ENCODE measurements around the gene MKRN2OS. TPM values are rescaled to one million over a fixed set of nuclear protein-coding genes. Genes with fewer than 3 reads are reported as not detected.

Gene MKRN2OS
- total RNA-seq, 4 donors from 2014 or later, result 3.8 to 9.7 TPM; not detected in 2

DNA sequence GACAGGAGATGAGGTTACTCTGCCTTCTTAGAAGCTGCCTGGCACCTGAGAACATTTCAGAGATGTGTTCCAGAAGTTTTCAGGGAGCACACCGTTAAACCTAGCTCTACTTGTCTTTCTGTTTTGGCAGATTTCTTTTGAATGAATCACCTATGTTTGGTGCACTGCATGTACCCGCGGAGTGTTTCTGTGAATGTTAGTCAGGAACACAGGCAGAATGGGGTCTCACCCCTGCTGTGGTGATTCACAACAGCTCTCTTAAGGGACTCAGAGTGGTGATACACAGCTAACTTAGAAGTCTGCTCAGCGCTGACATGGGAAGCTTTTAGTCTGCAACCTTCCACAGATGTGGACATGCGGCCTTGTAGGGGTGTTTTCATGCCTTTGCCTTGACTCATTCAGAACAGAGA is 37.0 kb downstream of the MKRN2OS start:
- DNase-seq, result peak; percentile 20
- peaks cover 0 to 20% (median 6%) of the 10 kb centered on the region in 4 donors for H3K36me3 ChIP-seq
- peak in 1 of 3 donors; percentile 20 for TF ChIP-seq POLR2AphosphoS5 (IDR thresholded peaks at IDR 0.05)
- TF ChIP-seq, protein P1, sequence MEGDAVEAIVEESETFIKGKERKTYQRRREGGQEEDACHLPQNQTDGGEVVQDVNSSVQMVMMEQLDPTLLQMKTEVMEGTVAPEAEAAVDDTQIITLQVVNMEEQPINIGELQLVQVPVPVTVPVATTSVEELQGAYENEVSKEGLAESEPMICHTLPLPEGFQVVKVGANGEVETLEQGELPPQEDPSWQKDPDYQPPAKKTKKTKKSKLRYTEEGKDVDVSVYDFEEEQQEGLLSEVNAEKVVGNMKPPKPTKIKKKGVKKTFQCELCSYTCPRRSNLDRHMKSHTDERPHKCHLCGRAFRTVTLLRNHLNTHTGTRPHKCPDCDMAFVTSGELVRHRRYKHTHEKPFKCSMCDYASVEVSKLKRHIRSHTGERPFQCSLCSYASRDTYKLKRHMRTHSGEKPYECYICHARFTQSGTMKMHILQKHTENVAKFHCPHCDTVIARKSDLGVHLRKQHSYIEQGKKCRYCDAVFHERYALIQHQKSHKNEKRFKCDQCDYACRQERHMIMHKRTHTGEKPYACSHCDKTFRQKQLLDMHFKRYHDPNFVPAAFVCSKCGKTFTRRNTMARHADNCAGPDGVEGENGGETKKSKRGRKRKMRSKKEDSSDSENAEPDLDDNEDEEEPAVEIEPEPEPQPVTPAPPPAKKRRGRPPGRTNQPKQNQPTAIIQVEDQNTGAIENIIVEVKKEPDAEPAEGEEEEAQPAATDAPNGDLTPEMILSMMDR (IDR thresholded peaks at IDR 0.05), result no peak
- no peaks in the 10 kb centered on the region for H3K27me3 ChIP-seq
- no peak overlapping the region for H3K4me3 ChIP-seq
- no peaks in the 10 kb centered on the region for H3K4me1 ChIP-seq
- in situ Hi-C loops (cut with MboI; ENCODE audit: low pct_ligation_motif_present in 1 of 4, low pct_unique_long_range_greater_than_20kb in 1 of 4, low sequenced_read_pairs in 3 of 4) (no loop called here), intact Hi-C loops (cut with DNase I; ENCODE audit: low total_unique reads) (no loop called here)
- WGBS, 2 donors (ENCODE audit: low coverage in 1 of 2), result 83% methylated on average over 5 of the region's 5 CpGs; no CpG with 5 or more reads in 1 of the 2 donors
- peak overlapping the region; percentile 18 to 68 (median 42) for H3K27ac ChIP-seq
- H3K9me3 ChIP-seq, result no peaks in the 10 kb centered on the region

DNA sequence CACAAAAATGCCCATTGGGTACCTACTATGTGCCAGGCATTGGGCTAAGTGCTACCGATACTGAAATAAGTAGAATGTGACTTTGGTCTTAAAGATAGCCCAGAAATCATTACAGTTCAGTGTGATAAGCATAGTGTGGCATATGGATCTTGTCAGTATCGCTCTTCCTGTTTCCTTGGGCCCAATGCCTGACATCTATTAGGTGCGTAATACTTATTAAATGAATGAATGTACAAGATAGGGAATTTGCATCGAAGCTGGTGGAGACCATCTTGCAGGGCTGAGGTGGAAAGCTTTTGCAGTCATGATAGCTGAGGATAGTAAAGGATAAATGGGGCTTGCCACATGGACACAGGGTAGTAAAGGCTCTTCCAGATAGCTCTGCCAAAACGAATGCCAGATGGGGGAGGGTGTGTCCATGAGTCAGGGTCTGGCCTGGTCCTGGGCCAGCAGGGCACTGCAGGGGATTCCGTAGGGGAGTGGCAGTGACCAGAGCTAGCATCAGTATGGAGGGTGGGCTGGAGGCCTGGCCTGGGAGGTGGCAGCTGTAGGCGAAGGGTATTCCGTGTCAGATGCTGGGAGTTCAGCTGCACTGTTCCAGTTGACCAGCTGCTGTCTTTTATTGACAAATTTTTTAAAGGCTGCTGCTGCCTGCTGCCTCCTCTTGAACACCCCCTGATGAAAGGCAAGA is 37.6 kb downstream of the MKRN2OS start:
- DNase-seq, result no peak
- Histone ChIP-seq H3K4me1 (no peaks in the 10 kb centered on the region), H3K27ac (peak overlapping the region; percentile 18 to 68 (median 42)), H3K27me3 (no peaks in the 10 kb centered on the region), H3K4me3 (no peak overlapping the region), H3K36me3 (peaks cover 0 to 25% (median 6%) of the 10 kb centered on the region in 4 donors), H3K9me3 (no peaks in the 10 kb centered on the region)
- TF ChIP-seq EP300 (IDR thresholded peaks at IDR 0.05; ENCODE audit: low read depth) (no peak), POLR2A (IDR thresholded peaks at IDR 0.05) (no peak), POLR2AphosphoS5 (IDR thresholded peaks at IDR 0.05) (no peak)
- TF ChIP-seq, protein P1 (IDR thresholded peaks at IDR 0.05), result no peak
- 77 to 90% methylated on average over 5 to 8 of the region's 8 CpGs for WGBS, 2 donors (ENCODE audit: low coverage in 1 of 2)
- intact Hi-C loops (cut with DNase I; ENCODE audit: low total_unique reads) (no loop called here), in situ Hi-C loops (cut with MboI; ENCODE audit: low pct_ligation_motif_present in 1 of 4, low pct_unique_long_range_greater_than_20kb in 1 of 4, low sequenced_read_pairs in 3 of 4) (no loop called here)

DNA sequence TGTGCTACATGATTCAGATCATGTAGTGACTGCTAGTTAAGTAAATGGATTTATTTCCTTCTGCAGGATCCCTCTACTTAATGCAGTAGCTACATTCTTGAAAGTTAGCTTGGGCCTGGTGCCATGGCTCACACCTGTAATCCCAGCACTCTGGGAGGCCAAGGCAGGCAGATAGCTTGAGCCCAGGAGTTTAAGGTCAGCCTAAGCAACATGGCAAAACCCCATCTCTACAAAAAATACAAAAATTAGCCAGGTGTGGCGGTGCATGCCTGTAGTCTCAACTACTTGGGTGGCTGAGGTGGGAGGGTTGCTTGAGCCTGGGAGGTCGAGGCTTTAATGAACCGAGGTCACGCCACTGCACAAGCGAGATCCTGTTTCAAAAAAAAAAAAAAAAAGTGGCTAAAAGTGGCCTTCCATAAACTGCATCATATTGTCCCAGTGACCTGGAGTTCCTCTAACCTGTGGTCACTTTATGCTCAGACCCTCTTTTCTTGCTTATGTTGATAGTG is 39.0 kb downstream of the MKRN2OS start:
- in situ Hi-C loops (cut with MboI; ENCODE audit: low pct_ligation_motif_present in 1 of 4, low pct_unique_long_range_greater_than_20kb in 1 of 4, low sequenced_read_pairs in 3 of 4) (no loop called here), intact Hi-C loops (cut with DNase I; ENCODE audit: low total_unique reads) (no loop called here)
- 93 to 100% methylated on average over 3 to 5 of the region's 5 CpGs for WGBS, 2 donors (ENCODE audit: low coverage in 1 of 2)
- no peak for DNase-seq
- H3K36me3 ChIP-seq, result peaks cover 0 to 25% (median 6%) of the 10 kb centered on the region in 4 donors
- H3K4me3 ChIP-seq, result no peak overlapping the region
- no peaks in the 10 kb centered on the region for H3K27me3 ChIP-seq
- H3K4me1 ChIP-seq, result no peaks in the 10 kb centered on the region
- TF ChIP-seq EP300 (IDR thresholded peaks at IDR 0.05; ENCODE audit: low read depth) (no peak), POLR2AphosphoS5 (IDR thresholded peaks at IDR 0.05) (no peak), POLR2A (IDR thresholded peaks at IDR 0.05) (no peak)
- TF ChIP-seq, protein P1 (IDR thresholded peaks at IDR 0.05), result no peak
- H3K9me3 ChIP-seq, result no peaks in the 10 kb centered on the region
- no peak overlapping the region for H3K27ac ChIP-seq

DNA sequence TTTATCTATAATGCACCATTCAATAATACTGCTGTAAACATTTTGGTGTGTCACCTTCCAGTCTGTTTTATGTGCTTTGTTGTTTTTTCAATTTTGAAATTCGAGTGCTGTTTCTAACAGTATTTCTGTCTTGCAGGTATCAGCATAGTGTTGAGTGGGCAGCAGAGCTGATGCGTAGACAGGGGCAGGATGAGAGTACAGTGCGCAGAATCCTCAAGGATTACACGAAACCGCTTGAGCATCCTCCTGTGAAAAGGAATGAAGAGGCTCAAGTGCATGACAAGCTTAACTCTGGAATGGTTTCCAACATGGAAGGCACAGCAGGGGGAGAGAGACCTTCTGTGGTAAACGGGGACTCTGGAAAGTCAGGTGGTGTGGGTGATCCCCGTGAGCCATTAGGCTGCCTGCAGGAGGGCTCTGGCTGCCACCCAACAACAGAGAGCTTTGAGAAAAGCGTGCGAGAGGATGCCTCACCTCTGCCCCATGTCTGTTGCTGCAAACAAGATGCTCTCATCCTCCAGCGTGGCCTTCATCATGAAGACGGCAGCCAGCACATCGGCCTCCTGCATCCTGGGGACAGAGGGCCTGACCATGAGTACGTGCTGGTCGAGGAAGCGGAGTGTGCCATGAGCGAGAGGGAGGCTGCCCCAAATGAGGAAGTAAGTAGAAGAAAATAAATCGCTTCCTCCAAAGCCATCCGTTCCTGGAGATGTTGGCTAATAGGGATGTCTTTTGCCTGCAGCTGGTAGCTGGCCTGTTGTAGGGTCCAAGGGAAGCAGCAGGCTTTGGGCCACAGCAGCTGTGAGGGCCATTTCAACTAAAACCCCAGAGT is 42.0 kb downstream of the MKRN2OS start:
- in situ Hi-C loops (cut with MboI; ENCODE audit: low pct_ligation_motif_present in 1 of 4, low pct_unique_long_range_greater_than_20kb in 1 of 4, low sequenced_read_pairs in 3 of 4) (no loop called here), intact Hi-C loops (cut with DNase I; ENCODE audit: low total_unique reads) (no loop called here)
- WGBS, 2 donors (ENCODE audit: low coverage in 1 of 2), result 88 to 90% methylated on average over 9 to 18 of the region's 18 CpGs
- DNase-seq, result no peak
- Histone ChIP-seq H3K9me3 (no peaks in the 10 kb centered on the region), H3K27me3 (no peaks in the 10 kb centered on the region), H3K4me1 (no peaks in the 10 kb centered on the region), H3K36me3 (peaks cover 0 to 28% (median 8%) of the 10 kb centered on the region in 4 donors), H3K27ac (no peak overlapping the region), H3K4me3 (no peak overlapping the region)
- no peak for TF ChIP-seq POLR2AphosphoS5 (IDR thresholded peaks at IDR 0.05)
- TF ChIP-seq EP300 (IDR thresholded peaks at IDR 0.05; ENCODE audit: low read depth), result no peak
- TF ChIP-seq, protein P1 (IDR thresholded peaks at IDR 0.05), result no peak
- TF ChIP-seq POLR2A (IDR thresholded peaks at IDR 0.05), result no peak
